Posterior cingulate gyrus (tissue), 11 donors: ENCODE results near the gene RASSF1.

Experiments
- DNase-seq, 10 donors: peaks; one replicate each; pipeline versions ENCODE4 v3.0.0 to v3.0.0-alpha.2; 2020 to 2021; ENCODE audit warnings: mixed read lengths in 3 of 10
- intact Hi-C: fragments of 100-400 bp; cut with DNase I; formaldehyde crosslinking; loops from one replicate; pipeline ENCODE4 v1.15.1; 2023

RASSF1 gene

DNA sequence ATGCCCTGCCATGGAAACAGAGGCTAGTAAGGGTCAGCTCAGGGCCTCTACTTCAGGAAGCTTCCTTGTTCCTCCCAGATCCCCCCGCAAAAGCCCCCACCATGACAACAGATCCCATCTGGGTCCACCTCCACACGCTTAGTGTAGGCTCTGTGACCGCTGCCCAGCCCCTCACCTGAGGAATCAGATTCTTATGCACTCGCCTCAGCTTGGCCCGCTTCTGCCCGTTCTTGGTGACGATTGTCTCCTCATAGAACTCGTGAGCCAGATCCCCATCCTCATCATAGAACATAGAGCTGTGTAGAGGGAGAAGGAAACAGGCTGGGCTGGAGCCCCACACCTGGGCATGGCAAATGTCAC, 14.5 kb downstream of the RASSF1 start:
- no peak for DNase-seq
- intact Hi-C loops = loop anchor here (10.0 kb wide), 1 partner anchor 51 kb away; the partner anchor contains the start of gene LSMEM2

DNA sequence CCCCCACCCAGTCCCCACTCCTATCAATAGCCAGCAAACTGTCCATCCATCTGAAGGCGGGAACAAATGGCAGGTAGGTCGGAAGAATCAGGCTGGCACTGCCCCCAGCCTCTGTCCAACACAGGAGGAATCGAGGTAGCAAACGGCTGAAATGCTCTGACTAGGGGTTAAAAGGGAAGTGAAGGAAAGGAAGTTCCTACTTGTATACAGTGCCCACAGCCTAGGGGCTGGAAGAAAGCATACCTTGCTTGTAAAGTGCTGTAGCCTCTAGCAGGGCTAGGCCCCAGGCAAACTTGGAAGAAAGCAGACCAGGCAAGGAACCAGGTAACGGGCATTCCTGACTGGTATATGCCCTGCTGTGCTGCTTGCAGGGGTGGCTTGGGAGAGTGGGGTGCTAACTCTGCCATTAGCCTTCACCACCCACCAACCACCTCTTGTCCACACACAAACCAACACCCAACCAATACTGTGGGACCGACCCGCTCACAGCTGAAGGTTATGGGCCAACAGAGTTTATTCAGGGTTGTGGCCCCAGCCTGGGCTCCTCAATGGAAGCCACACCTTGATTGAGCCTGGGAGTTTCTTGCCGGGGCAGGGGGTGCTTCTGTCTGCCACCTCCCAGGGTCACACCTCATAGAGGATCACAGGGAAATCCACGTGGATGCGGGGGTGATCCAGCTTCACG, 15.0 kb downstream of the RASSF1 start:
- no peak for DNase-seq
- intact Hi-C loops = loop anchor here (10.0 kb wide), 1 partner anchor 51 kb away; the partner anchor contains the start of gene LSMEM2

DNA sequence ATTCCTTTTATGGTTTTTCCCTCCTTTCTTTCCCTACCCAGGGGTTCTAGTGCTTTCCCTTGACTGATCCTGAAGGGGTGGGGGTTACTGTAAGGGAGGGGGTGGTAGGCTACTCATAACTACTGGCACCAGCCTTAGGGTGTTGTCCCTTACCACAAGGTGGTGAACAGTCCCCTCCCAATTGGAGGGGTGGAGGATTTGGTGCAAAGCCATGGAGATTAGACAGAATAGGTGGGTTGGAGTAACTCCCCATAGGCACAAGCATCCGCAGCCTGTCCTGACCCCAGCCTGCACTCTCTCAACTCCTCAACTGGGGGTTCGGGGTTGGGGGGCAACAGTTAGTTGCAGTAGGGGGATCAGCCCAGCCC, 15.5 kb downstream of the RASSF1 start:
- intact Hi-C loops = loop anchor here (10.0 kb wide), 1 partner anchor 50 kb away; the partner anchor contains the start of gene LSMEM2

DNA sequence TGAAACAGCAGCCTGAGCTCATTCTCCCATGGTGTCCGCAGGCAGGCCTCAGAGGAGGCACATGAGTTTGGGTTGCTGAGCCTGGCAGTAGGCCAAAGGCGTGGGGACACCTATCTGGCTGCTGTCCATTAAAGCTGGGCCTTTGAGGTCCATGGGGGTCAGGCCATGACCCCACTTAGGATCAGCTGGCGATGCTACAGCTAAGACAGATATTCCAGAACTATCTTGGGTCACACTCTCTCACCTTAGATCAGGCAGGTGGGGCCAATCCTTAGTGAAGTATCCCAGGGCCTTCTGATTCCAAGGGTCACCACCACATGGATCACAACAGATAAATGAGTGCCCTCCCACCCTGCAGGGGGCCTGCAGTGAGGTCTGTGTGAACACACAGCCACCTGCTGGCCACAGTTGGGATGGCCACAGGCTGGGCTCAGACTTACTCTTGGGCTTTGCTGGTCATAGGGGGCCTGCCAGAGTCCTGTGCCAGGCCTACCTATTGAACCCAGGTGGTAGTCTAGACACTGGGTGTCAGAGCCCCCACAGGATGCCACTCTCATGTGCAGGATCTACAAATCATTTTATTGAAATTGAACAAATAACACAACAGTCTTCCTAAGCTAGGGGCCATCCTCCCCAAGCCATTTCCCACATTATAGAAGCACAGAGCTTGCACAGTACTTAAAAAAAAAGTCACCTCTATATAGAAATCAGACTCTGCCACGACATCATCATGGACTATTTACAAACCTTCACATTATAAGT, 16.1 kb downstream of the RASSF1 start:
- intact Hi-C loops = loop anchor here (10.0 kb wide), 1 partner anchor 50 kb away; the partner anchor contains the start of gene LSMEM2
- DNase-seq = peak; percentile 61 to 95 (median 73)

More for the DNA sequence above, 15.5 kb downstream of the RASSF1 start:
- DNase-seq = no peak

GRCh38 chr3:50323614-50324199, 16.9 kb downstream of the RASSF1 start:
- no peak for DNase-seq
- intact Hi-C loops = loop anchor here (10.0 kb wide), 1 partner anchor 49 kb away; the partner anchor contains the start of gene LSMEM2

DNA sequence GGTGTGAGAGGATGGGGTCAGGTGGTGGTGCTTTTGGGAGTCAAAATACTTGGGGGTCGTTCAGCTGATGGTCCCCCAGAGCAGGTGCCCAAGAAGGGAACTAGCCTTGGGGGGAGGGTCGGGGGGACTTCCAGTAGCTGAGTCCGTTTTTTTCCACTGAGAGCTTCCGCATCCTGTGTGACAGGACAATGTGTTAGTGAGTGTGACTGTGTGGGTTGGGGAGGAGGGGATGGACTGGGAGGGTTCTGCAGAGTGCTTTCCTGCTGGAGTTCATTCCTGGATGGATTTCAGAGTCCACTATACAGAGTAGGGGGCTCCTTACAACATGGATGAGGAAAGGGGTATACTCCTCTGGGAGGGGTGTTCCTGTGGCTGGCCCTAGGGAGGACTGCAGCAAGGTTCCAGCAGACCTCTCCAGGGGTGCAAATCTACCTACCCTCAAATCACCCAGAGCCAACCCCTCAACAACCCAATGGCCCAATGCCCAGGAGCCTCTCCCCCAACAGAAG, 17.5 kb downstream of the RASSF1 start:
- DNase-seq = no peak
- intact Hi-C loops = loop anchor here (10.0 kb wide), 1 partner anchor 48 kb away; the partner anchor contains the start of gene LSMEM2

- DNase-seq = no peak
- intact Hi-C loops = loop anchor here (10.0 kb wide), 1 partner anchor 48 kb away; the partner anchor contains the start of gene LSMEM2
Measured at GRCh38 chr3:50322386-50323091, 18.1 kb downstream of the RASSF1 start, which contains the start of gene HYAL2. TSS of gene HYAL2 (minus strand) at chr3:50322745. CDS start at chr3:50320489, 2,256 bp downstream.

DNA sequence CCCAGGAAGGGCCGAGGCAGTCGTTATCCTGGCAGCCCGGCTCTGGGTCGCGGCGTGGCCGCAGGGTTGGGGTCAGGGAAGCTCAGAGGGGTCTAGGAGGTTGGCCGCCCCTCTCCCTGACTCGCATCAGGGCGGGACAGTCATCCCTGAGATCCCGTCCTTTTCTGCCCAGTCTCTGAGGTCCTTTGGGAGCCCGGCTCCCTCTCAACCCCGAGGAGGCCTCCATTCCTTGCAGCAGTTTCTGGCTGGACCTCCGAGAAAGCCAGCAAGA, 18.6 kb downstream of the RASSF1 start:
- intact Hi-C loops = loop anchor here (10.0 kb wide), 1 partner anchor 47 kb away; the partner anchor contains the start of gene LSMEM2
- DNase-seq = no peak

- peak; percentile 84 to 99 (median 90) for DNase-seq
- intact Hi-C loops = loop anchor here (2.0 to 10.0 kb wide), 3 partner anchors 21 to 95 kb away; partner anchors contain the start of gene LSMEM2
Measured at GRCh38 chr3:50321336-50322114, 19.1 kb downstream of the RASSF1 start.

- intact Hi-C loops = loop anchor here (2.0 to 10.0 kb wide), 3 partner anchors 20 to 94 kb away; partner anchors contain the start of gene LSMEM2
- peak; percentile 70 to 97 (median 78) for DNase-seq
Measured at GRCh38 chr3:50320853-50321335, 19.7 kb downstream of the RASSF1 start.

DNA sequence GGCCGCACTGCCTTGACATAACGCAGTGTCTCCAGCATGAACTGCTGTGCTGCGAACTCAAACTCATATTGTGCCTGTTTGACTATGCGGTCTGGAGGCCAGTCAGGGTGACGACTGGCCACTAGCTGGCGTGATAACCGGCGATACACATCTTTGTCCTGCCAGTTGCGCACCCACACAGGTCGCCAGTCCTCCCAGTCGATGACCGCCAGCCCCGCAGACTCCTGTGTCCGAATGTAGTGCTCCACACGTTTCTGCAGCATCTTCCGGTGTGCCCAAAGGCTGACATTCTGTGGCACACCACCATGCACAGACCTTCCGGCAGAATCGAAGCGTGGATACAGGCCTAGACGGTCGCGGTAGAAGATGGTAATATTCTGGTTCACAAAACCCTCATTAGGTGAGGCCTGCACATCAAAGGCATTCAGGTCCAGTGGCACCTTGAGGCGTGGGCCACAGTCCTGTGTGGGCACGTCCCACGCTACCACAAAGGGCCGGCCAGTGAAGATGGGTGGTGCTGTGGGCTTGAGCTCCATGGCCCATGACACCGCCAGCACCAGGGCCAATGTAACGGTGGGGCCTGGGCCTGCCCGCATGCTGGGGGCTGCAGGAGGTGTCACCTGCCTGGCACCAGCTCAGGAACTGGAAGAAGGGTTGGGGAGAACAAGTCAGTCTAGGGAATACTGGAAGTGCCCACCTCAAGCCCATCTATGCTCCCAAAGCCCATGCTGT, 20.6 kb downstream of the RASSF1 start:
- intact Hi-C loops = loop anchor here (2.0 to 10.0 kb wide), 3 partner anchors 19 to 93 kb away; partner anchors contain the start of gene LSMEM2
- no peak for DNase-seq

DNA sequence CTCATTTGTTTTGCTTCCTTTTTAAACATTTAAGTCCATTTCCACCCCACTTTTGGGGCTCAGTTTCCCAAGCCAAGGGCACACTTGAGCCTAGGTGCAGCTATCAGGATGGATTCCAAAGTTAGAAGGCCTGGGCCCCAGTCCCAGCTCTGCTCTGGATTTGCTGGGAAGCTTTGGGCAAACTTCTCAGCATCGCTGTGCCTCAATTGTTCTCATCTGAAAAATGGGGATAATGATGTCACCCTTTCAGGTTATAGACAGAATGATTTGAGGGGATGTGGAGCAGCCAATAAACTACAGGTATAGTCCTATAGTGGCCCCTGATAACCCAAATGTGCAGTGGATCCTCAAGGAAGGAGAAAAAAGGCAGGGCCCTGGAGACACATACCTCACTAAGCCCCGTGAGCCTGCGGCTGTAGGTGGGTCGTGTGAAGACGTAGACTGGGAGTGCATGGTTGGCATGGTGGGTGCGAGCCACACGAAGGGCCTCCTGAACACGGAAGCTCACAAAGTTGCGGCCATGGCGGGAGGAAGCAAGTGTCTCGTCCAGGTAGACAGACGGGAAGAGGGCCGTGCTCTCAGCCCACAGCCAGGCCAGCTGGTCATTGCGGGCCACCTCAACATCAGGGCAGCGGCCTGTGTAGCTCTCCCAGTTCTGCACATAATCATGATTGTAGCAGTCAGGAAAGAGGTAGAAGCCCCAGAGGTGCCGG, 21.3 kb downstream of the RASSF1 start:
- intact Hi-C loops = no loop called here
- DNase-seq = no peak

GRCh38 chr3:50318615-50319014, 22.0 kb downstream of the RASSF1 start:
- DNase-seq = peak in 1 of 10 donors; percentile 67
- intact Hi-C loops = no loop called here

DNA sequence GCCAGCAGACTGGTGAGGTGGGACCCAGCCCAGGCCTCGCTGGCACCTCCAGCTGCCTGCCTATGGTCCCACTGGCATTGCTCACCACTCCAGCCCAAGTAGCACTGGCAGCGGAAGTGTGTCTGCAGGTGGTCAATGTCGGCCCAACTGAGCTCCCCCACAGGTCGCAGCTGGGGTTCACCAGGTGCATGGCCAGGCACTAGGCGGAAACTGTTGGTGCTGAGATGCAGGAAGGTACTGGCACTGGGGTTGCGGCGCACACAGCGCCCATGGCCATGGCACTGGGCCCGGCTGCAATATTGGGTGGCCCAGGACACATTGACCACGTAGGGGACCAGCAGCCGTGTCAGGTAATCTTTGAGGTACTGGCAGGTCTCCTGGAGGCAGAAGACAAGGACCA, 22.5 kb downstream of the RASSF1 start:
- peak in 1 of 10 donors; percentile 74 for DNase-seq

DNA sequence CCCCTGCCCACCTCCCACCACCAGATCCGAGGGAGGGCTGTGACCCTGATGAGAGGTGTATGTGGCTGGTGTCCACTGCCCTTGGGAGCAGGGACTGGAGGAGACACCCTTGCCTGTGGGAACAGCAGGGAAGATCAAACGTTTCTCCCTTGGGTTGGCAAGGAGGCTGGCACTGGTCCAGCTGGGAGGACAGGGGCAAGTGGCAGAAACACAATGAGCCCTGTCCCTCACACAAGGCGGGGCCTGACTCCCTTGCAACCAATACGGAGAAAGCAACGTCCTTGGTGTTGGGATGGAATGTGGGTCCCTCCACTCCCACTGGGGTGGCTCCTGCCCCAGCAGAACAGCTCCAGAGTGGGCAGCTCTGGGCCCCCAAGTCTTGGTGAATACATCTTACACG, 23.3 kb downstream of the RASSF1 start:
- intact Hi-C loops = no loop called here
- peak in 1 of 10 donors; percentile 79 for DNase-seq

More for the DNA sequence above, 22.5 kb downstream of the RASSF1 start:
- intact Hi-C loops = no loop called here

DNA sequence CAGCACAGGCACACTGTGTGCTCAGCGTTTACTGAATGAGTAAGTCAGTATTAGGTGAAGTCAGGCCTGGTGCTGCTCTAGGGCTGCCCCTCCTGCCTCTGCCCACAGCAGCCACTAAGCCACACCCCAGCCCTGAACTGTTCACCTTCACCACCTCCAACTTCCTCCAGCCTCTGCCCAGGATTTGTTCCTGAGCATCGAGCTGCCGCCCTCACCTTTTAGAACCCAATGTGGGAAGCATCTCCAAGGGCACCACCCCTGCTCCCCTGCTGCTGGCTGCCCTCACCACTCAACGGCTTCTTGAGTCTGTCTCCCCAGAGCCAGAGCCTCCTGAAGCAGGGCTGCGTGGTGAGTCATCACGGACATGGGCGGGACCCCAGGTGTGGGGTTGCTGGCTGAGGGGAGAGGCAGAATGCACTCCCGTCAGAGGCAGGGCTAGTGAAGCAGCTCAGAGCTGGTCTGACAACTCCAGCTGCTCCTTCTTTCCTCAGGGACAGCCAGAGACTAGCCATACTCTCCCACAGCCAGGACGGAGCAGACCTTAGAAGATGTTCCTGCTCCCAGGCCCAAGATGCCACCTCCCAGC, 23.9 kb downstream of the RASSF1 start:
- DNase-seq = peak in 1 of 10 donors; percentile 77

DNA sequence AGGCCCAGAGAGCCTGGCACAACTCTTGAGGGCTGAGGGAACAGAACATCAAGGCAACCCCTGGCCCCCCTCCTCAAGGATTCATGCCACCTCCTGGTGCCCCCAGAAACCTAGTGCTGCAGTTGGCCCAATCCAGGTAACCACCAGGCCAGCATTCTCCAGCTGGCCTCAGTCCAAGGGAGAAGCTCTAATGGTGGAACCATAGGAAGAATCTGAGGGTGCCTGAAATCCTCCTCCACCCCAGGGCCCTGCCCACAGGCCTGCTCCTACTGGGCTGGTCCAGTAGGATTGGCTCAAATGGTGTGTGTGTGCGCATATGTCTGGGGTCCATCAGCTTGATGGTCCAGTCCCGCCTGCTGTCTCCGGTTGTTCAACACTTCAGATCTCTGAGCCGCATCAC, 25.8 kb downstream of the RASSF1 start:
- intact Hi-C loops = no loop called here

More for the DNA sequence above, 23.9 kb downstream of the RASSF1 start:
- intact Hi-C loops = no loop called here

More for the DNA sequence above, 25.8 kb downstream of the RASSF1 start:
- DNase-seq = no peak
